Endodermal cell (in vitro differentiated cells): Measurements from ENCODE around the gene ATP6AP1. TPM values are rescaled to one million over a fixed set of nuclear protein-coding genes. Genes with fewer than 3 reads are reported as not detected.
"Not testable (repeated sequence)": the region's sequence is repeated elsewhere in the genome, so short reads cannot be mapped to it uniquely, and the experiment has no call there.

Experiments
- DNase-seq: peaks from one replicate; pipeline ENCODE4 v3.0.0-alpha.2; 2017
- H3K27ac ChIP-seq: 2 replicates; pipeline ENCODE4 v1.5.1; 2013; ENCODE audit warnings: mild to moderate bottlenecking, low read depth, low read length, moderate library complexity
- H3K27me3 ChIP-seq: 2 replicates; pipeline ENCODE4 v1.6.1; 2013; ENCODE audit warnings: mild to moderate bottlenecking, low read length, moderate library complexity; ENCODE audit not compliant: insufficient read depth, control insufficient read depth, poor library complexity, severe bottlenecking
- H3K36me3 ChIP-seq: 2 replicates; pipeline ENCODE4 v1.7.0; 2013; ENCODE audit warnings: mild to moderate bottlenecking, low read length, moderate library complexity; ENCODE audit not compliant: control insufficient read depth, insufficient read depth
- H3K4me1 ChIP-seq: one replicate; pipeline ENCODE4 v1.7.0; 2013; ENCODE audit warnings: low read length; ENCODE audit not compliant: control insufficient read depth, insufficient read depth
- H3K4me3 ChIP-seq: 2 replicates; pipeline ENCODE4 v1.5.1; 2013; ENCODE audit warnings: mild to moderate bottlenecking, low read length, moderate library complexity
- H3K9ac ChIP-seq: 2 replicates; pipeline ENCODE4 v1.6.1; 2013; ENCODE audit warnings: mild to moderate bottlenecking, low read length, moderate library complexity; ENCODE audit not compliant: poor library complexity, severe bottlenecking; ENCODE audit errors: extremely low read depth
- H3K9me3 ChIP-seq: 2 replicates; pipeline ENCODE4 v1.6.1; 2013; ENCODE audit warnings: mild to moderate bottlenecking, low read length, moderate library complexity; ENCODE audit not compliant: control insufficient read depth
- H3K27ac Mint-ChIP-seq: 2 replicates; pipeline ENCODE4 v1.8.0; 2020; ENCODE audit warnings: mixed read lengths
- H3K27me3 Mint-ChIP-seq: 2 replicates; pipeline ENCODE4 v1.8.0; 2021; ENCODE audit warnings: mild to moderate bottlenecking, mixed read lengths; ENCODE audit not compliant: insufficient read depth
- H3K36me3 Mint-ChIP-seq: 2 replicates; pipeline ENCODE4 v1.8.0; 2020; ENCODE audit warnings: low read depth, mixed read lengths
- H3K4me1 Mint-ChIP-seq: 2 replicates; pipeline ENCODE4 v1.8.0; 2020; ENCODE audit warnings: mixed read lengths
- H3K4me3 Mint-ChIP-seq: 2 replicates; pipeline ENCODE4 v1.8.0; 2020; ENCODE audit warnings: mild to moderate bottlenecking, moderate library complexity, mixed read lengths
- H3K9me3 Mint-ChIP-seq: 2 replicates; pipeline ENCODE4 v1.8.0; 2020; ENCODE audit warnings: mild to moderate bottlenecking, mixed read lengths
- WGBS, 2 experiments: methylation state at CpG; one replicate each; pipeline versions ENCODE4 v1.1.5 to v1.1.7; 2013; ENCODE audit warnings: missing lambda C conversion rate in 2 of 2, mixed read lengths in 1 of 2; ENCODE audit not compliant: insufficient coverage in 1 of 2, insufficient read length in 1 of 2; 5-methylcytosine and 5-hydroxymethylcytosine counted together
- total RNA-seq, 2 donors: library from RNA; stranded (reverse); fragmentation: NEBNext Ultra II Directional in 1 of 2; extraction: Animal tissue kit (Norgen Biotek cat#: 25700) in 1 of 2; gene quantifications; 2 replicates in 1 of 2; 3 replicates in 1 of 2; pipeline ENCODE4 v1.2.1, GENCODE V29; 2021
- TF ChIP-seq, protein P1 (sequence below): fragments of 200-600 bp; sonication (generic); conservative IDR thresholded peaks from 2 replicates; pipeline ENCODE4 v1.5.0; 2021; ENCODE audit warnings: antibody characterized with exemption, mild to moderate bottlenecking

ATP6AP1 gene
- total RNA-seq, 2 donors from 2014 or later: 61.6 to 66.8 TPM

DNA sequence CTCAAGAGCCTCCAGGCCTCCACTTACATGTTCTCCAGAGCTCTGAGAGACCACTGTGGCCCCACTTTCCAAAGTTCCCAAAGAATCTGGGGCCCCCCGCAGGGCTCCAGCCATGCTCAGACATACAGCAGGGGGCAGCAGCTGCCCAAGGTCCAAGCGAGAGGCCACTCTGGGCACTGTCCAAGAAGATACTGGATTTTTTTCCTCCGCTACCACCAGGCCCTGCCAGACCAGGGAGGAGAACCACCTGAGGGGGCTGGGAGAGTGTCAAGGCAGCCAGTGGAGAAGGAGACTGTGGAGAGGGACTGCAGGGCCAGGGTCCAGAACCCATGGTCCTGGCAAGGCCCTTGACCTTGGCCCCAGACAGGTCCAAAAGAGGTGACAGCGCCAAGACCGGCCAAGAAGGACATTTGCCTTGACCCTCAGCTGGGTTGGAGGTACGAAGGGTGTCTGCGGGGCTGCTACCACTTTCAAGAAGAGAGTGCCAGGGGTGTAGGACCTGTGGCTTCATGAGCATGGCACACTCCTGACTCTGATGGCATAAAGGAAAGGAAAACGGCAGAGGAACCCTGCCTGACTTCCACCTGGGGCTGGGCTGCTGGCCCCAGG, 44.1 kb upstream of the ATP6AP1 start:
- no peak overlapping the region for H3K4me3 Mint-ChIP-seq
- Histone ChIP-seq H3K27ac (no peak overlapping the region), H3K4me1 (no peaks in the 10 kb centered on the region), H3K4me3 (no peak overlapping the region), H3K9me3 (no peaks in the 10 kb centered on the region), H3K27me3 (no peaks in the 10 kb centered on the region), H3K9ac (no peak overlapping the region), H3K36me3 (no peaks in the 10 kb centered on the region)
- 94 to 100% methylated on average over 2 to 8 of the region's 8 CpGs for WGBS, 2 experiments
- no peak overlapping the region for H3K27ac Mint-ChIP-seq
- H3K9me3 Mint-ChIP-seq: peaks cover 40% of the 10 kb centered on the region
- TF ChIP-seq, protein P1, sequence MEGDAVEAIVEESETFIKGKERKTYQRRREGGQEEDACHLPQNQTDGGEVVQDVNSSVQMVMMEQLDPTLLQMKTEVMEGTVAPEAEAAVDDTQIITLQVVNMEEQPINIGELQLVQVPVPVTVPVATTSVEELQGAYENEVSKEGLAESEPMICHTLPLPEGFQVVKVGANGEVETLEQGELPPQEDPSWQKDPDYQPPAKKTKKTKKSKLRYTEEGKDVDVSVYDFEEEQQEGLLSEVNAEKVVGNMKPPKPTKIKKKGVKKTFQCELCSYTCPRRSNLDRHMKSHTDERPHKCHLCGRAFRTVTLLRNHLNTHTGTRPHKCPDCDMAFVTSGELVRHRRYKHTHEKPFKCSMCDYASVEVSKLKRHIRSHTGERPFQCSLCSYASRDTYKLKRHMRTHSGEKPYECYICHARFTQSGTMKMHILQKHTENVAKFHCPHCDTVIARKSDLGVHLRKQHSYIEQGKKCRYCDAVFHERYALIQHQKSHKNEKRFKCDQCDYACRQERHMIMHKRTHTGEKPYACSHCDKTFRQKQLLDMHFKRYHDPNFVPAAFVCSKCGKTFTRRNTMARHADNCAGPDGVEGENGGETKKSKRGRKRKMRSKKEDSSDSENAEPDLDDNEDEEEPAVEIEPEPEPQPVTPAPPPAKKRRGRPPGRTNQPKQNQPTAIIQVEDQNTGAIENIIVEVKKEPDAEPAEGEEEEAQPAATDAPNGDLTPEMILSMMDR: peak; percentile 51
- no peaks in the 10 kb centered on the region for H3K27me3 Mint-ChIP-seq
- H3K36me3 Mint-ChIP-seq: peaks cover 8% of the 10 kb centered on the region
- no peak for DNase-seq
- H3K4me1 Mint-ChIP-seq: peaks cover 7% of the 10 kb centered on the region

DNA sequence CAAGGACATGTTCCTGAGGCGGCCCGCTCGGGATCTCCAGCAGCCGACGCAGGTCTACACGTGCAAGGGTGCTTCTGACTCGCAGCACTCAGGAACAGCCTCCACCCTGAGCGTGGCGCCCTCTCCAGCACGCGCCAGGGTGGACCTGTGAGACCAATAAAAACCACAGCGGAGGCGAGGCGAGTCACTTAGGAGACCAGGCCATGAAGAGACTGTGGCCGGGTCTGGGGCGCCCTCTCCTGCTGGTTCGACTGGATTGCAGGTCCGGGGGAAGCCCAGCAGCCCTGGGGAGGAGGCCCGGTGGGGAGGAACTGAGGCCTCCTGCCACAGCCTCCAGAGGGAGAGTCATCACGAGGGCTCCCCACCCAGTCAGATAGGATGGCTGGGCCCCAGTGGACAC, 40.4 kb upstream of the ATP6AP1 start:
- not testable (repeated sequence) for H3K4me1 Mint-ChIP-seq, H3K36me3 Mint-ChIP-seq, H3K4me1 ChIP-seq, H3K27ac ChIP-seq, H3K27me3 ChIP-seq, H3K9me3 ChIP-seq, H3K27me3 Mint-ChIP-seq, H3K27ac Mint-ChIP-seq, H3K4me3 ChIP-seq, H3K4me3 Mint-ChIP-seq, DNase-seq, H3K36me3 ChIP-seq, H3K9ac ChIP-seq
- peaks cover 14% of the 10 kb centered on the region for H3K9me3 Mint-ChIP-seq
- WGBS, 2 experiments: no CpG with 5 or more reads among the region's 20 CpGs

DNA sequence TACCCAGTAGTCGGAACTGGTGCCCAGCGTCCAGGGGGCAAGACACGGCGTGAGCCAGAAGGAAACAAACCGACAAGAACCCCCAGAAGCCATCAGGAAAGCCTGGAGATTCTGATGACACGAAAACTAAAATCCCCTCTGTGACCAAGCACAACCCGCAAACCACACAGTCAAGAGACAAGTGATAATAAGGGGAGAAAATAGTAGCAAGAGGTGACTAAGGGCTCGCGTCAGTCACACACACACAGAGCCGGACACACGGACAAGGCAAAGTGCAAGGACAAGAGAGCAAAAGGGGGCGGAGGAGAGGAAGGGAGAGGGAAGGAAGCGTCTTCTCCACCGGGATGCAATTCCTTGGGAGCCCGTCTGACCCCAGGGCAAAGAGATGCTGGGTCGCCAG, 39.8 kb upstream of the ATP6AP1 start:
- H3K9me3 Mint-ChIP-seq, H3K36me3 Mint-ChIP-seq, H3K9ac ChIP-seq, H3K4me1 Mint-ChIP-seq, H3K36me3 ChIP-seq, H3K27ac ChIP-seq, H3K27me3 Mint-ChIP-seq, H3K27ac Mint-ChIP-seq, H3K27me3 ChIP-seq, H3K4me3 Mint-ChIP-seq, H3K9me3 ChIP-seq, H3K4me3 ChIP-seq, H3K4me1 ChIP-seq, DNase-seq: not testable (repeated sequence)
- WGBS, 2 experiments: no CpG with 5 or more reads among the region's 16 CpGs

DNA sequence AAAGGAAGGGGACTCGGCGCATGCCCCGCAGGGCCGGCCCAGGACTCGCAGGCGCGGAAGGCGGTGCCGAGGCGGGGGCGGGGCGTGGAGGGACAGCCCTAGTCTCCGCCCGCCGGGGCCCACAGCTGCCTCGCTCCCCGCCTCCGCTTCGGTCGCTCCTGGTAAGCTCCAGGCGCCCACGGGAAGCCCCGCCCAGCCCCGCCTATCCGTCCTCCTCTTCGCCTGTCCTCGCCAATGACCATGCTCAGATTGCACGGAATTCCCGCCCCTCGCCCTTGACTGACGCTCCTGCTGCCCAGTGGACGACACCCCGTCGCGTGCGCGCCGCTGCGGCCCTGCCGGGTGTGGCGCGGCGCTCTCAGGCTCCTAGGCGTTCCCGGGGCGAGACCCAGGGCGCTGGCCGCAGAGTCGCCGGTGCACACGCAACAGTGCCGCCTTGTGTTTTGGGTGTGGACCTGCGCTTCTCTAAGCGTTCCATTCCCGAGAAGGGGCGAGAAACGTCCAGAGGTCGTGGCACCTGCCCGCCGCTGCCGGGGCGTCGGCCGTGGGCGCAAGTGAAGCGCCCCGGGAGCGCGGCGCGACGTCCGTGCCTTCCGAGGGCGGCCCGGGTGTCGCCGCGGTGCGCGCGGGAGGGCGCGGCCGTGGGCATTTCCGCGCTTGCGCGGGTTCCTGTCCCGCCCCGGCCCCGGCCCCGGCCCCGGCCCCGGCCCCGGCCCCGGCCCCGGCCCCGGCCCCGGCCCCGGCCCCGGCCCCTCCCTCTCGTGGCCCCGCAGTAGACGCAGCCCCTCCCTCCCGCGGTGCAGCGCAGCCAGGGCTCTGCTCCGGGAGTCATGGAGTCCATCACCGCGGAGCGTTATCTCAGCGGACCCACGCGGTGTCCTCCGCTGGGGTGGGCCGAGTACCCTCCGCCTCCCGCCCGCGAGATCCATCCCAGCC, 38.4 kb upstream of the ATP6AP1 start:
- not testable (repeated sequence) for H3K4me3 Mint-ChIP-seq, H3K4me1 Mint-ChIP-seq, H3K27me3 ChIP-seq, H3K4me3 ChIP-seq, H3K36me3 Mint-ChIP-seq, H3K36me3 ChIP-seq, H3K27ac ChIP-seq, H3K27me3 Mint-ChIP-seq, H3K9me3 Mint-ChIP-seq, H3K9ac ChIP-seq, H3K27ac Mint-ChIP-seq, DNase-seq, H3K9me3 ChIP-seq, H3K4me1 ChIP-seq
- WGBS, 2 experiments: 0% methylated on average over 8 of the region's 121 CpGs; no CpG with 5 or more reads in 1 of the 2 experiments

DNA sequence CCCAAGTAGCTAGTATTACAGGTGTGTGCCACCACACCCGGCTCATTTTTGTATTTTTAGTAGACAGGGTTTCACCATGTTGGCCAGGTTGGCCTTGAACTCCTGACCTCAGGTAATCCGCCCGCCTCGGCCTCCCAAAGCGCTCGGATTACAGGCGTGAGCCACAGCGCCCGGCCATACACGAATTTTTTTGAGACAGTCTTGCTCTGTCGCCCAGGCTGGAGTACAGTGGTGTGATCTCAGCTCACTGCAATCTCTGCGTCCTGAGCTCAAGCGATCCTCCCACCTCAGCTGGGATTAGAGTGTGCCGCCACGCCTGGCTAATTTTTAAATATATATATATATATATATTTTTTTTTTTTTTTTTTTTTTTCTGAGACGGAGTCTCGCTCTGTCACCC, 32.1 kb upstream of the ATP6AP1 start:
- not testable (repeated sequence) for H3K4me1 ChIP-seq, H3K27ac Mint-ChIP-seq, H3K9ac ChIP-seq, H3K9me3 ChIP-seq, H3K27ac ChIP-seq, H3K27me3 ChIP-seq, H3K4me1 Mint-ChIP-seq, H3K4me3 ChIP-seq, H3K27me3 Mint-ChIP-seq, DNase-seq
- peaks cover 24% of the 10 kb centered on the region for H3K36me3 Mint-ChIP-seq
- peaks cover 42% of the 10 kb centered on the region for H3K9me3 Mint-ChIP-seq
- WGBS, 2 experiments: 96 to 100% methylated on average over 1 to 12 of the region's 17 CpGs
- H3K36me3 ChIP-seq: peaks cover 22% of the 10 kb centered on the region
- peak overlapping the region; percentile 91 for H3K4me3 Mint-ChIP-seq
